NCI-H1092 treated with DMSO at 0.1 percent for 48 hours (cell line): ENCODE measurements around the gene SMYD1.

Experiments used
- DNase-seq: peaks from one replicate; lab custom pipeline; 2025; lab: John Stamatoyannopoulos, UW

Gene SMYD1

GRCh38 chr2:88088999-88089398 lies 21.4 kb downstream of the SMYD1 start:
- DNase-seq, result no peak

- no peak for DNase-seq
Observed at GRCh38 chr2:88090446-88091283, 23.0 kb downstream of the SMYD1 start.

DNA sequence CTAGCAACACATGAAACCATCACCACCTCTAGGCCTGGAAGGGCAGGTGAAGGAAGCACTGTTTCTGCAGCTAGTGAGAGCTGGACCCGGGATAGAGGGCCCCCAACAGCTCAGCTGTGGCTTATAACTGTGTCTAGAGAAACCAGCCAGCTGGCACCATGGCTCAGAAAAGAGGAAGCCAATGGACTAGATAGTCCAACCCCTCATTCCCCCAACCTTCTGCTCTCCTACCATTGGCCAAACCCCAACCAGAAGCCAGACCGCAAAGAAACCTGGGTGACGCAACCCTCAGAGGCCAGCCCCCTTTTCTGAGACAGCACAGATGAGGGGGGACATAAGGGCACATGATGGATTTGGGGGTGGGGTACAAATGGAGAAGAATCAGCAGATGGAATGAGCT lies 24.3 kb downstream of the SMYD1 start:
- no peak for DNase-seq

GRCh38 chr2:88092773-88093172 lies 25.1 kb downstream of the SMYD1 start:
- DNase-seq, result no peak

GRCh38 chr2:88095022-88095421 lies 27.4 kb downstream of the SMYD1 start:
- DNase-seq, result no peak

DNA sequence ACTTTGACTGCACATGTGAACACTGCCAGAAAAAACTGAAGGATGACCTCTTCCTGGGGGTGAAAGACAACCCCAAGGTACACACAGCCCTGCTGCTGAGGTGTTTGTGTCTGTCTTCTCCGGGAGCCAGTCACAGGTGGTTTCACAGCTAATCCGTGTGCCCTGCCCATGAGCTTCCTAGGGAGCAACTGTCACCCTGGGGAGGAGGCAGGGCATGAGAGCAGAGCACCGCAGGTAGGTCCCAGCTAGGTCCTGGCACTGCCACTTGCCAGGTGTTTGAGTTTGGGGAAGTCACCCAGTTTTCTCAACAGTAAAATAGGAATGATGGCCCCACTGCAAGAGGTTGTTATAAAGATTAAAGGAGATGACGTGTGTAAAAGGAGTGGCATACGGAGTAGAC lies 29.1 kb downstream of the SMYD1 start:
- DNase-seq, result no peak

GRCh38 chr2:88097192-88097591 lies 29.6 kb downstream of the SMYD1 start:
- no peak for DNase-seq

GRCh38 chr2:88097891-88098557 lies 30.4 kb downstream of the SMYD1 start:
- no peak for DNase-seq

DNA sequence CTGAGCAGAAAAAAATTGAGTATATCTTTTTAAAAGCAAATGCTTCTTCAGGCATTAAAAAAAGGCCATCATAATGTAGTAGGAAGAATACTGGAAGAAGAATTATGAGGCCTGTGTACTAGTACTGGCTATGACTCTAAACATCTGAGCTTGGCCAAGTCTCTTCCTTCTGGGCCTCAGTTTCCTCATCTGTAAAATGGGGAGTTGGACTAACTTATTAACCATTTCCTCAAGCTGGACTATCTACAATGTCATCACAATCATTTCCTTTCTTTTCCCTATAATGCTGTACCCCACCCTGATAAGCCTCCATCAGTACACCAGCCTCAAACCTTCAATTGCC lies 30.9 kb downstream of the SMYD1 start:
- DNase-seq, result no peak

GRCh38 chr2:88099798-88100488 lies 32.3 kb downstream of the SMYD1 start:
- DNase-seq, result no peak

DNA sequence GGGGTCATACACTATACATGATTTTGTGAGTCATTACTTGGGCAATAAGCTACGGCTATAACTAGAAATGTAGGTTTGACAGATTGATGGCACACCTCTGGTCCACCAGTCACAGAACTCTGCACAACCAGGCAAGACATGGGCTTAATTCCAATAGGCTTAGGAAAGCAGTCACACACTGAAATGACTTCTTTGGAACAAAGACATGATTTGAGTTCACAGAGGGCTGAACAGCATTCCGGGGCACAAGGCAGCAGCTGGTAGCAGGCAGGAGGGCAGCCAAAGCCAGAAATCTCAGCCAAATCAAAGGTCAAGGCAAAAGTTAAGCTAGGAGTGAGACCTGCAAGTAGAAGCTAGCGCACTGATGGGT lies 32.8 kb downstream of the SMYD1 start:
- no peak for DNase-seq

GRCh38 chr2:88108796-88109195 lies 41.2 kb downstream of the SMYD1 start:
- DNase-seq, result no peak

DNA sequence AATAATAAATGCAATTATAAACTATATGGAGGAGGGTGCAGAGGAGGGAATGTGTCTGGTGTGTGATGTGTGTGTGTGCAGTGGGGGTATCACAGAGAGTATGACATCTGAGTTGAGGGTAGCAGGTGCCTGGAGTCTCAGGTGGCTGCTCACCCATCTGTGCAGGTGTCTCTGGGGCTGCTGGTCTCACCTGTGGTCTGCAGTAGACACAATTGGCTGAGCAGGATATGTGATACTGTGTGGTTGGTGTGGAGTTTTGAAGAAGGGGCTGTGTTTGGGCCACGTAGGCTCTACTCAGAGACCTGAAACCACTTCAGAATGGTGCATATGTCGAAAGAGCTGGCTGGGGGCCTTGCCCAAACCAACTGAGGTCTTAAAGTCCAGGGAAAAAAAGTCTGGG lies 43.2 kb downstream of the SMYD1 start:
- DNase-seq, result no peak

DNA sequence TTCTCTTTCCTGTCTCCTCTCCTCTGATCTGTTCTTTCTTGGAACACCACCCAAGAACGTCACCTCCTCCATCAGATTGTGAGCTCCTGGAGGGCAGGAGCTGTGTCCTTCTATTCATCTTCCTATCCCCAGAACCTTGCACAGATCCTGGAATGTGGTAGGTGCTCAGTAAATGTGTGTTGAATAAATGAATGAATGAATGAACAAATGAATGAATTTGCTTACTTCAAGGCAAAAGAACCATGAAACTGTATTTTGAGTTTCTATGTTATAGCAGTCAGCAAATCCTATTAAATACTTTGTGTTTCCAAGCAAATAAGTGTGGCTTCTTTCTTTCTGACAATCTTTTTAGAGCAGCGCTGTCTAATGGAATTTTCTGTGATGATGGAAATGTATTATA lies 45.4 kb downstream of the SMYD1 start:
- no peak for DNase-seq

- DNase-seq, result no peak
Observed at GRCh38 chr2:88114889-88115288, 47.3 kb downstream of the SMYD1 start.

GRCh38 chr2:88115825-88116518 lies 48.3 kb downstream of the SMYD1 start:
- no peak for DNase-seq

DNA sequence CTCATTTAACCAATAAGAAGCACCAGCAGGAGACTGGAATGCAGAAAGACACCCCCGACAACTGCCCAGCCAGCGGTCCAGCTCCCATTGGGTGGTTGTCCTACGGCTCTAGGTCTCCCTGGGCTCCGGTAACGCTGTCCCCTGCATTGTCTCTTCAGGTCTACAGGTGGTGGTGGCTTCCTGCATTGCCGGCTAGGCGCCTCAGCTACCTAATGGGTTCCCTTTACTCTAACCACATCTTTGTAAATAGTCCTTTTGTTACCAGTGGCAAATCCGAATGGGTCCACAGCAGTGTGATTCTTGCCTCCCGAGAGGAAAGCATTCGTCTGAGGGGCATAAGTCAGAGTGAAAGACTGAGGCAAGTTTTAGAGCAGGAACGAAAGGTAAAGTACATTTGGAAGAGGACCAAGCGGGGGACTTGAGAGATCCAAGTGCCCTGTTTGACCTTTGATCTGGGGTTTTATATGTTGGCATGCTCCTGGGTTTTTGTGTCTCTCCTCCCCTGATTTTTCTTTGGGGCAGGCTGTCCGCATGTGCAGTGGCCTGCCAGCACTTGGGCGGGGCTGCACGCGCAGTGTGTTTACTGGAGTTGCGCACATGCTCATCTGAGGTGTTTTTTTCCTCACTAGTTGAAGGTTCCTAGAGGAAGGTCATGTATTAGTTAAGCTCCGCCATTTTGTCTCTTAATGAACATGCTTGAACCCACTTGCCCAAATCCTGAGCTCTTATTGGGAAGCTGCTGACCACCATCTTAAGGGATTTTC lies 49.2 kb downstream of the SMYD1 start:
- no peak for DNase-seq

GRCh38 chr2:88117973-88118372 lies 50.3 kb downstream of the SMYD1 start:
- DNase-seq, result no peak

DNA sequence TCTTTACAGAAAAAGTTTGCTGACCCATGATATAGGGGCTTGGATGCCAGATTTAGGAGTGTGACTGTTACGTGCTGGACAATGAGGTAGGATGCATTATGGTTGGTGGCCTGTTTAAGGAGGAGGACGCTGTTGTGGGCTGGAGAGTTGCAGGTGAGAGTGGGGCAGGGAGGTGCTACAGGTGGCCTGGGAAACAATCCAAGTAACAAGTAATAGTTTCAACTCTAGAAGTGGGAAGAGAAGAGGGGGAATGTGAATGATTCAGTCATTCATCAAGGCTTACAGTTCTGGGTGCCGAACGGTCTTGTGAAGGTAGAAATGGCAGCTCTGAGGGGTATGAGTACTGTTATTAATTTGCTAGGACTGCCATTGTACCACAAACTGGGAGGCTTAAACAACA lies 54.1 kb downstream of the SMYD1 start:
- DNase-seq, result no peak

- DNase-seq, result no peak
Observed at GRCh38 chr2:88122141-88122884, 54.7 kb downstream of the SMYD1 start.
